Fibroblast of skin of right quadriceps (primary cell): ENCODE measurements around the gene CARS1.

ENCODE experiments used
- DNase-seq: peaks from one replicate; pipeline ENCODE4 v3.0.0-alpha.2; 2013

Gene CARS1

DNA sequence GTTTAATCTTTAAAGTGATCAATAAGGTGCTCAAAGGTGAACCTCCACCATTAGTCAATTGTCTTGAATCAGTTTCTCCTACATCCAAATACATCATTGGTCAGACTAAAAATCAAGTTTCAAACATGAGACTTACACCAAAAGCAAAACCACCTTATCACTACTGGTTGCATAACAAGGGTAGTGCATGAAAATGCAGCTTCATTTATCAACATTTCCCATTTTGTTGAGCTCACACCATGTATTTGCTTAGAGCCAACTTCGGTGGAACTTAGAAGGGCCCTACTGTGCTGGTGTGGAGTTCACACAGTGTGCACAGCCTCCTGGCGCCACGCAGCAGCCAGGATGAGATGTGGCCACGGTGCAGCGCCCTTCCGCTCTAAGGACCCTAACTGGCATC, 104.9 kb downstream of the CARS1 start:
- DNase-seq: no peak

DNA sequence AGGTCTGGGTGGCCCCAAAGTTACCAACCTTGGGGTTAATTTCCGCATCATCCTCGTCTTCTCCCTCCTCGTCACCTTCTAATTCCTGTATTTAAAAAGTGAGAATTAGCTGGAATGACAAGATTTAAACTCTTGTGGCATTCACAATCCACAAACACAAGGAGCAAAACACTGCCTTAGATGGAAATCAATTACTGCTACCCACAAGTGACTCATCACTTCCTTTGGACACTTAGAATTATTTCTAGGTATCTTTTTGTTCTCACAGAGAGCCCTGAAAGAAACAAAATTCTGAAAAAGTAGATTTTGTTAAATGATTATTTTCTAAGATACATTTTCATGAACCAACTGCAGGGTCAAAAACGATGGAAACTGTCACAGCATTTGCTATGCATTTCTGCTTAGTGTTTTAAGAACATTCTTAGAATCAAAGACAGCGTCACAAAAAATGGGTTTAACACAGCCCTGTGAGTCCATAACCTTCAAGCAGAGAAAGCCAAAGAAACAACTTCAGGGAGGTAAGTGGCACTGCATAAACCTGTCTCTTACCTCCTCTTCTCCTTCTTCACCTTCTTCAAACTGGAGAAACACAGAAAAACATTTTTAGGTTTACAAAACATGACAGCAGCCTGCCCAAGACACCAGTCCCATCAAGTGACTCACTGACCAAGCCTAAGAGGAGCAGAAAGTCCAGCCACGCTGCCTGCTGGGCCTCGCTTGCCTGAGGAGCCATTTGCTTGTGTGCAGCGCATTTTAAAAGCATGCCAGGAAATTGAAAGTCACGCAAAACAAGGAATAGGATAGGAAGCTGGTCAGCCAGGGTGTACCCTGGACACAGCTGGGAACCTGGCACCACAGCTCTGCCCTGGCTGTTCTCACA, 105.8 kb downstream of the CARS1 start:
- peak; percentile 72 for DNase-seq
